UCSD-AML1 (cell line): ENCODE data around the gene TTC33.
"Not testable (repeated sequence)": the region's sequence is repeated elsewhere in the genome, so short reads cannot be mapped to it uniquely, and the experiment has no call there.

ENCODE experiments used
- DNase-seq: peaks from one replicate; lab custom pipeline; 2025; ENCODE audit not compliant: unreplicated experiment; lab: John Stamatoyannopoulos, UW

Gene TTC33

GRCh38 chr5:40654377-40654991, 101.3 kb downstream of the TTC33 start:
- no peak for DNase-seq

GRCh38 chr5:40653221-40654022, 102.3 kb downstream of the TTC33 start:
- no peak for DNase-seq

GRCh38 chr5:40652441-40653220, 103.1 kb downstream of the TTC33 start:
- no peak for DNase-seq

GRCh38 chr5:40651201-40651600, 104.6 kb downstream of the TTC33 start:
- DNase-seq, result no peak

GRCh38 chr5:40649463-40650030, 106.2 kb downstream of the TTC33 start:
- DNase-seq, result no peak

GRCh38 chr5:40648150-40648549, 107.6 kb downstream of the TTC33 start:
- DNase-seq, result no peak

- DNase-seq, result no peak
Observed at GRCh38 chr5:40646266-40646665, 109.5 kb downstream of the TTC33 start.

GRCh38 chr5:40639531-40639930, 116.2 kb downstream of the TTC33 start:
- DNase-seq, result not testable (repeated sequence)

GRCh38 chr5:40634593-40634992, 121.2 kb downstream of the TTC33 start:
- DNase-seq, result no peak

- no peak for DNase-seq
Observed at GRCh38 chr5:40634154-40634553, 121.6 kb downstream of the TTC33 start.

GRCh38 chr5:40631236-40631635, 124.5 kb downstream of the TTC33 start:
- DNase-seq, result no peak

- no peak for DNase-seq
Observed at GRCh38 chr5:40630126-40630525, 125.6 kb downstream of the TTC33 start.

GRCh38 chr5:40628407-40628806, 127.4 kb downstream of the TTC33 start:
- no peak for DNase-seq

GRCh38 chr5:40627706-40628105, 128.1 kb downstream of the TTC33 start:
- no peak for DNase-seq

GRCh38 chr5:40626801-40627200, 129.0 kb downstream of the TTC33 start:
- no peak for DNase-seq

GRCh38 chr5:40623480-40624420, 132.0 kb downstream of the TTC33 start:
- DNase-seq, result no peak

GRCh38 chr5:40622463-40623252, 133.1 kb downstream of the TTC33 start:
- DNase-seq, result no peak

GRCh38 chr5:40619421-40619820, 136.3 kb downstream of the TTC33 start:
- DNase-seq, result no peak

GRCh38 chr5:40618926-40619325, 136.8 kb downstream of the TTC33 start:
- no peak for DNase-seq

- no peak for DNase-seq
Observed at GRCh38 chr5:40616781-40617180, 139.0 kb downstream of the TTC33 start.
